Astrocyte of the cerebellum (primary cell): ENCODE measurements around the gene GAL3ST2.
"Not testable (repeated sequence)": the region's sequence is repeated elsewhere in the genome, so short reads cannot be mapped to it uniquely, and the experiment has no call there.

ENCODE experiments used
- DNase-seq: peaks from one replicate; pipeline ENCODE4 v3.0.0-alpha.2; 2011; ENCODE audit warnings: low read depth
- H3K4me3 ChIP-seq: 2 replicates; pipeline ENCODE4 v1.5.1; 2011; ENCODE audit warnings: mild to moderate bottlenecking, low read depth, low read length, moderate library complexity
- CTCF ChIP-seq: IDR thresholded peaks from 2 replicates; pipeline ENCODE4 v1.5.1; 2012; ENCODE audit warnings: low read length, low read depth, moderate library complexity, mild to moderate bottlenecking; ENCODE audit errors: missing control alignments
- in situ Hi-C: cut with HindIII; loops from 2 replicates; pipeline ENCODE4 v1.10.0; 2017; ENCODE audit warnings: low sequenced_read_pairs

GAL3ST2 gene

GRCh38 chr2:241818229-241818942 is 41.8 kb downstream of the GAL3ST2 start:
- no peak for TF ChIP-seq CTCF
- DNase-seq = no peak
- in situ Hi-C loops = no loop called here
- H3K4me3 ChIP-seq = no peak overlapping the region

DNA sequence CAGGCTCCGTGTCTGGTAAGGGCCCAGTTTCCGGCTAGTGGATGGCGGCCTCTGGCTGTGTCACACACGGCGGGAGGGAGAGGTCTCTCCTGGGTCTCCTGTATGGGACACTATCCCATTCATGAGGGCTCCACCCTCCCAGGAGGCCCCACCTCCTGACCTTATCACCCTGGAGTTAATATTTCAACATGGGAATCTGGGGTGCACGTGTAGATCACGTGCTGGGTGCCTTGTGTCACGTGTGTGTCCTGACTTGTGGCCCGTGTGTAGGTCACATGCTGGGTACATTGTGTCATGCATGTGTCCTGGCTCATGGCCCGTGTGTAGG is 42.3 kb downstream of the GAL3ST2 start:
- no peak for TF ChIP-seq CTCF
- in situ Hi-C loops = no loop called here

GRCh38 chr2:241819947-241820624 is 43.5 kb downstream of the GAL3ST2 start:
- H3K4me3 ChIP-seq, DNase-seq, in situ Hi-C loops: not testable (repeated sequence)

More for the DNA sequence above, 42.3 kb downstream of the GAL3ST2 start:
- DNase-seq = no peak
- H3K4me3 ChIP-seq = no peak overlapping the region

DNA sequence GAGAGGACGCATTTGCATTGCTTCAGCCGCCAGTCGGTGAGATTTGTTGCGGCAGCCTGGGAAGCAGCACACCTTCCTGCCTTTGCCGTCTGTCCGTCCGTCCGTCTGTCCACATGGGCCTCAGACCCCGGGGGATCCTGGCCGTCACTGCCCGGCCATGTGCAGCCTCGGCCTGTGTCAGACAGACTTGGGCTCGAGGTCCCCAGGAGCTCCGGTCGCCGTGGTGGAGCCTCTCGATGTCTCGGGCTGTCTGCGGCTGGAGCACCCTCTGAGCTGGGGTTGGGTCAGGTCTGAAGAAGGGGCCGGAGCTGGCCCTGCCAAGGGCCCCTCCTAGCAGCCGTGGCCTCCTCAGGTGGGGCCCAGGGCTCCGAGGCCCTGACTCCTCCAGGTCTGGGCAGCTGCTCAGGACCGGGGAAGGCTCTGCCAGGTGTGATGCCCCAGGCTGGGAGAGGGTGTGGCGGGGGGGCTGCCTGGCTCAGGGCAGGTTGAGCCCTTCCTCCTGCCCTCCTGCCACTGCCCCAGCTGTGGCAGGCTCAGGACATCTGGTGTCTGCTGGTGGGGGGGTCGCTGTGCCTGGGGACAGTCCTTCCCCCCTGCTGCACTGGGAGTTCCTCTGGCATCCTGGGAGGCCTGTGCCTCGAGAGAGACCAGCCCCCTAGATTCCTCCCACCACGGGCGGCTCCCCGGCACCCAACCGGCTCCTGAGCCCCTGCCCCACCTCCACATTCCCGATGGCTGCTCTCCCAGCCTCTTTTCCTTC is 44.2 kb downstream of the GAL3ST2 start:
- in situ Hi-C loops = no loop called here
- no peak for TF ChIP-seq CTCF
- H3K4me3 ChIP-seq = no peak overlapping the region
- no peak for DNase-seq

DNA sequence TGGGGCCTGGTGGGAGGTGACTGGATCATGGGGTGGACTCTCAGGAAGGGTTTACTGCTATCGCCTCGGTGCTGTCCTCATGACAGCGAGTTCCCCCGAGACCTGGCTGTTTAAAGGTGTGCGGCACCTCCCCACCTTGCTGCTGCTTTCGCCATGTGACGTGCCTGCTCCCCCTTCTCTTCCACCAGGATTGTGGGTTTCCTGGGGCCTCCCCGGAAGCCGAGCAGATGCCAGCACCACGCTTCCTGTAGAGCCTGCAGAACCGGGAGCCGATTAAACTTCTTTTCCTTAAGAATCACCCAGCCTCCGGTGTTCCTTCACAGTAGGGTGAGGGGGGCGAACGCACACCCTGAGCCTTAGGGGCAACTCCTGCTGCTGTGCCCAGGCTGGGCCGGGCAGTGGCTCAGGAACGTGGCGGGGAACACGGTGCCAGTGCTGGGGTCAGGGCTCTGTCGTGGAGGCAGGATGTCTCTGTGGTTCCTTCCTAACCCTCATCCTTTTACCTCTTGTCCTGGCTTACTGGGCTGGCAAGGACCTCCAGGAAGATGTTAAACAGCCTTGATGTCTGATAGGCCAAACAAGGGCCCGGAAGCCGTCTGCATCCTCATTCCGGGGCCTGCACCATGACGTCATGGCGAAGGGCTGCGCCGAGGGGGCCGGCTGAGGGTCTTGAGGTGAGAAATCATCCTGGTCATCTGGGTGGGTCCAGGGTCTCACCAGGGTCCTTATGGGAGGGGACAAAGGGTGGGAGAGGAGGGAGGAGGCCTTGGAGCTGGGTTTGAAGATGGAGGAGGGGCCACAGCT is 45.0 kb downstream of the GAL3ST2 start:
- no peak for DNase-seq
- no peak for TF ChIP-seq CTCF
- no peak overlapping the region for H3K4me3 ChIP-seq
- in situ Hi-C loops = no loop called here

DNA sequence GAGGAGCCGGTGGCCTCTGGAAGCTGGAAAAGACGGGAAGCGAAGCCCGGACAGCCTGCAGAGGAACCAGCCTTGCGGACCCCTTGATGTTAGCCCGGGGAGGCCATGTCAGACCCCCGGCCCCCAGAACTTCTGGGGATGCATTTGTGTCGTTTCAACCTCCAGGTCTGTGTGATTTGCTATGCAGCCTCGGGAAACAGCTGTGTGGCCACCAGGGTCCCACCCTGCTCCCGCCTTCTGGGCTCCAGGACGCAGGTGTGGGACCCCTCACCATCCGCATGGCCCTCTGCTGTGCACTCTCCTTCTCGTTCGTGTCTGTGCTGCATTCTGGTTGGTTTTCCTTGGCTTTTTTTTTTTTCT is 45.6 kb downstream of the GAL3ST2 start:
- no peak overlapping the region for H3K4me3 ChIP-seq
- TF ChIP-seq CTCF = no peak
- in situ Hi-C loops = no loop called here
- DNase-seq = no peak

GRCh38 chr2:241823531-241824437 is 47.2 kb downstream of the GAL3ST2 start:
- DNase-seq, H3K4me3 ChIP-seq, in situ Hi-C loops: not testable (repeated sequence)
